HFF-Myc (cell line): Measurements from ENCODE around the gene SCYGR8.

Experiments used
- DNase-seq: peaks from one replicate; pipeline ENCODE4 v3.0.0-alpha.2; 2011; ENCODE audit warnings: low read depth; ENCODE audit errors: extremely low read depth
- H3K4me3 ChIP-seq: replicated peaks from 2 replicates; pipeline ENCODE4 v1.5.1; 2011; ENCODE audit warnings: low read depth, mild to moderate bottlenecking, control low read depth, low read length
- TF ChIP-seq, protein P1 (sequence below): IDR thresholded peaks from 2 replicates; pipeline ENCODE4 v1.5.1; 2012; ENCODE audit warnings: mild to moderate bottlenecking, low read depth, low read length, control low read depth; ENCODE audit errors: missing control alignments

SCYGR8 gene

GRCh38 chr2:227785293-227785692, 39.6 kb downstream of the SCYGR8 start:
- TF ChIP-seq, protein P1, sequence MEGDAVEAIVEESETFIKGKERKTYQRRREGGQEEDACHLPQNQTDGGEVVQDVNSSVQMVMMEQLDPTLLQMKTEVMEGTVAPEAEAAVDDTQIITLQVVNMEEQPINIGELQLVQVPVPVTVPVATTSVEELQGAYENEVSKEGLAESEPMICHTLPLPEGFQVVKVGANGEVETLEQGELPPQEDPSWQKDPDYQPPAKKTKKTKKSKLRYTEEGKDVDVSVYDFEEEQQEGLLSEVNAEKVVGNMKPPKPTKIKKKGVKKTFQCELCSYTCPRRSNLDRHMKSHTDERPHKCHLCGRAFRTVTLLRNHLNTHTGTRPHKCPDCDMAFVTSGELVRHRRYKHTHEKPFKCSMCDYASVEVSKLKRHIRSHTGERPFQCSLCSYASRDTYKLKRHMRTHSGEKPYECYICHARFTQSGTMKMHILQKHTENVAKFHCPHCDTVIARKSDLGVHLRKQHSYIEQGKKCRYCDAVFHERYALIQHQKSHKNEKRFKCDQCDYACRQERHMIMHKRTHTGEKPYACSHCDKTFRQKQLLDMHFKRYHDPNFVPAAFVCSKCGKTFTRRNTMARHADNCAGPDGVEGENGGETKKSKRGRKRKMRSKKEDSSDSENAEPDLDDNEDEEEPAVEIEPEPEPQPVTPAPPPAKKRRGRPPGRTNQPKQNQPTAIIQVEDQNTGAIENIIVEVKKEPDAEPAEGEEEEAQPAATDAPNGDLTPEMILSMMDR, result no peak
- no peak overlapping the region for H3K4me3 ChIP-seq
- no peak for DNase-seq

DNA sequence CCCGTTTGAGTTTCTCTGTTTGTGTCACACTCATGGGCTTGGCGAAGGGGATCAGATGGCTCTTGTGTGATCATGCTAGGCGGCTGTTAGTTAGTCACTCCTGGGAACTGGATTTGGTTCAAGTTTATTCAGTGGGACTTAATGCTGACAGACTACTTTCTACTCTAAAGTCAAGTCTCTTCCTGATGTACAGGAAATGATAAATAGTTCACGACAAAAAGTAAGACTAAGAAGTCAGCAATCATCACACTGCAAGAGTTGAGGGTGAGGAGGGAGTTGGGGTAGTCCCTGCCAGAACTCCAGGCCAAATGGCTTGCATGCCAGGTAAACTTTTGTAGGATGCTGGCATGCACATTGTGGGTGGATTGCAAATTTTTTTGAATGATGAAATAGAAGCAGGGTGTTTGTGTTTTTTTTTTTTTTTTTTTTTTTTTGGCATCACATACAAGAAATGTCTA, 42.9 kb downstream of the SCYGR8 start:
- no peak overlapping the region for H3K4me3 ChIP-seq
- DNase-seq, result no peak
- TF ChIP-seq, protein P1, result no peak

DNA sequence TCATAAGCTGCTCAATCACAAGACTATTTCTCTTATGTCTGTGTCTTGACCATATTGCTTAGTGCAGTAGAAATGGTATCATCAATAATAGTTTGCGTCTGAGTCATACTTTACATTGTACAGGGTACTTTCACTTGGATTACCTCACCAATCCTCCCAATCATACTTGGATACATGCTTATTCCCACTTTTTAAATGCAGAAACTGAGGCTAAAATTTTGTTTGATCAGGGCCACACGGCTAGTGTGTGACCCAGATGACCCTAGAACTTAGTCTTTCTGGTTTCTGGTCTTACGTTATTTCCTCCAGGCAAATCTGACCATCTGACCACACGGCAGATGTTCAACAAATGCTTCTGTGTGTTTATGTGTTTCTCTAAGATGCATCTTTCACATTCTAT, 44.1 kb downstream of the SCYGR8 start:
- TF ChIP-seq, protein P1, result no peak
- H3K4me3 ChIP-seq, result no peak overlapping the region
- no peak for DNase-seq

- no peak overlapping the region for H3K4me3 ChIP-seq
- TF ChIP-seq, protein P1, result no peak
- no peak for DNase-seq
Observed at GRCh38 chr2:227793148-227793712, 47.5 kb downstream of the SCYGR8 start.
